Progenitor cell of endocrine pancreas (in vitro differentiated cells): ENCODE measurements around the gene SPEG. TPM values are rescaled to one million over a fixed set of nuclear protein-coding genes. Genes with fewer than 3 reads are reported as not detected.

Experiments used
- DNase-seq: peaks from one replicate; pipeline ENCODE4 v3.0.0; 2021; ENCODE audit warnings: low spot score; ENCODE audit not compliant: unreplicated experiment
- H3K27ac Mint-ChIP-seq: 2 replicates; pipeline ENCODE4 v1.8.0; 2021; ENCODE audit warnings: mild to moderate bottlenecking, moderate library complexity, mixed read lengths
- H3K27me3 Mint-ChIP-seq: 2 replicates; pipeline ENCODE4 v1.8.0; 2021; ENCODE audit warnings: mixed read lengths
- H3K36me3 Mint-ChIP-seq: 2 replicates; pipeline ENCODE4 v1.8.0; 2022; ENCODE audit warnings: mixed read lengths; ENCODE audit not compliant: insufficient read depth
- H3K4me1 Mint-ChIP-seq: 2 replicates; pipeline ENCODE4 v1.8.0; 2021; ENCODE audit warnings: low read depth, mixed read lengths
- H3K4me3 Mint-ChIP-seq: 2 replicates; pipeline ENCODE4 v1.8.0; 2021; ENCODE audit warnings: low read depth, mild to moderate bottlenecking, moderate library complexity, mixed read lengths
- H3K9me3 Mint-ChIP-seq: 2 replicates; pipeline ENCODE4 v1.8.0; 2021; ENCODE audit warnings: low read depth, mixed read lengths
- total RNA-seq: library from RNA; stranded (reverse); gene quantifications from 2 replicates; pipeline ENCODE4 v1.2.1, GENCODE V29; 2021
- TF ChIP-seq, protein P1 (sequence below): fragments of 200-600 bp; sonication (generic); IDR thresholded peaks from one replicate; pipeline ENCODE4 v1.5.0; 2021; ENCODE audit warnings: antibody characterized with exemption, mild to moderate bottlenecking; ENCODE audit not compliant: unreplicated experiment

The SPEG gene
- total RNA-seq, 1 donor from 2014 or later = 15.1 TPM

DNA sequence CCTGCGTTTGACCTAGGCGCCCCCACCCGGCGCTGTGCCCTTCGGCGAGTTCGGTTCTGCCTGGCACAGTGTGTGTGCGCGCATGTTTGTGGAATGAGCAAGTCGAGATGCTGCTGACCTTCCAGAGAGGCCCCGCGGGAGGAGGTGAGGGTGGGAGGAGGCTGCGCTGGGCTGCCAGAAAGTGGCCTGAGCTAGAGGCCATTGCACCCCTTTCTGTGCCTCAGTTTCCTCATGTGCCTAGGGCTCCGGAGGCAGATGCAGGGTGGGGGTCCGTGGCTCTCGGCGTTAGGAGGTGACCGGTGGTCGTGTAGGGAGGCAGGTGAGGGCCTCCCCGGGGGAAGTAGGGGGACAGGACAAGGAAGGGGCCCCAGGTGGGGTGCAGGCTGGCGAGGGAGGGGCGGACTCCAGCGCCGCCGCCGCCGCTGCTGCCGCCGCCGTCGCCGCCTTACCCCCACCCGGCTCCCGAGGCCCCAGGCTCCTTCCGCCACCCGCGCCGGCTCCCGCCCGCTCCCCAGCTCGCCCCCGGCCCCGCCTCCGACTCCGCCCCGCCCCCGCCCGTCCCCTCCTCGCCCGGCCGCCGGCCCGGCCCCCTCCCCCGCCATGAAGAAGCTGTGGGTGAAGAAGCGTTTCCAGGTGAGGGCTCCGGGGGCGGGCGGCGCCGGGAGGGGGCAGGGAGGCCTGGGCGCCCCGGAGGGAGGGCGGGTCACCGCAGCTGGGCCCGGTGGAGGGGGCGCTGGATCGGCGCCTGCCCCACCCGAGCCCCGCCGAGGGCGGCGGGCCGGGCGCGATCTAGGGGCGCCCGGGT lies 7.0 kb downstream of the SPEG start:
- no peaks in the 10 kb centered on the region for H3K36me3 Mint-ChIP-seq
- H3K27ac Mint-ChIP-seq = peak overlapping the region; percentile 79
- H3K4me1 Mint-ChIP-seq = peaks cover 10% of the 10 kb centered on the region
- no peak for DNase-seq
- TF ChIP-seq, protein P1, sequence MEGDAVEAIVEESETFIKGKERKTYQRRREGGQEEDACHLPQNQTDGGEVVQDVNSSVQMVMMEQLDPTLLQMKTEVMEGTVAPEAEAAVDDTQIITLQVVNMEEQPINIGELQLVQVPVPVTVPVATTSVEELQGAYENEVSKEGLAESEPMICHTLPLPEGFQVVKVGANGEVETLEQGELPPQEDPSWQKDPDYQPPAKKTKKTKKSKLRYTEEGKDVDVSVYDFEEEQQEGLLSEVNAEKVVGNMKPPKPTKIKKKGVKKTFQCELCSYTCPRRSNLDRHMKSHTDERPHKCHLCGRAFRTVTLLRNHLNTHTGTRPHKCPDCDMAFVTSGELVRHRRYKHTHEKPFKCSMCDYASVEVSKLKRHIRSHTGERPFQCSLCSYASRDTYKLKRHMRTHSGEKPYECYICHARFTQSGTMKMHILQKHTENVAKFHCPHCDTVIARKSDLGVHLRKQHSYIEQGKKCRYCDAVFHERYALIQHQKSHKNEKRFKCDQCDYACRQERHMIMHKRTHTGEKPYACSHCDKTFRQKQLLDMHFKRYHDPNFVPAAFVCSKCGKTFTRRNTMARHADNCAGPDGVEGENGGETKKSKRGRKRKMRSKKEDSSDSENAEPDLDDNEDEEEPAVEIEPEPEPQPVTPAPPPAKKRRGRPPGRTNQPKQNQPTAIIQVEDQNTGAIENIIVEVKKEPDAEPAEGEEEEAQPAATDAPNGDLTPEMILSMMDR = no peak
- peak overlapping the region; percentile 80 for H3K4me3 Mint-ChIP-seq
- H3K27me3 Mint-ChIP-seq = peaks cover 52% of the 10 kb centered on the region
- H3K9me3 Mint-ChIP-seq = no peaks in the 10 kb centered on the region

DNA sequence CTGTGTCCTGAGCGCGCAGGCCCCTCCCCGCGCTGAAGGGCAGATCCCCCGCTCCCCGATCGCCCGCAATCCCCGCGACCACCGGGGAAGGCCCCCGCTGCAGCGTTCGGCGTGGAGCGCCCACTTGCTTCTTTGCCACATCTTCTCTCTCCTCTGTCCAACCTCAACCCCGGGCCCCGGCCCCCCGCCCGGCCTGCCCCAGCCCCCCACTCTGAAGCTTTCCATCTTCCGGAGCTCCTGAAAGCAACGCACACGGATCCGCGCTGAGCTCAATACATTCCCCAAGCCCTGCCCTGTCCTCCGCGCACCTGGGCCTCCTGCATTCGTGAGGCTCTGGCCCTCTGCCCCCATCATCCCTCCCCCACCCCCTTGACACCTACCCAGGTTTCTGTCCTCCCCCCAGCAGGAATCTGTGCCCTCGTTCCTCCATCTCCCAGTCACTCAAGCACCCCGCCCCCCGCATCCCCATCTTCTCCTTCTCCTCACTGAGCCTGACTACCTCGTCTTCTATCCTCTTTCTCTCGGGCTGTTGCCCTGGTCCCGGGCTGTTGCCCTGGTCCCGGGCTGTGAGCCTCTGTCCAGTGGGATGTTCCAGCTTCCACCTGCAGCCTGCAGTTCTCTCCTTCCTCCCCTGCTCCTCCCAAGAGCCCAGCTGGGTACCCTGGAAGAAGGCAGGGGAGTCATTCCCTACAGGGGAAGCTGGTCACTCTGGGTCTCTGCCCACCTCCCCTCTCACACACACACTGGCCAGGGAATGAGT lies 7.8 kb downstream of the SPEG start:
- TF ChIP-seq, protein P1 = no peak
- Mint-ChIP-seq H3K9me3 (no peaks in the 10 kb centered on the region), H3K36me3 (no peaks in the 10 kb centered on the region), H3K27me3 (peaks cover 55% of the 10 kb centered on the region), H3K27ac (no peak overlapping the region), H3K4me1 (peaks cover 10% of the 10 kb centered on the region), H3K4me3 (peak overlapping the region; percentile 67)
- DNase-seq = no peak

DNA sequence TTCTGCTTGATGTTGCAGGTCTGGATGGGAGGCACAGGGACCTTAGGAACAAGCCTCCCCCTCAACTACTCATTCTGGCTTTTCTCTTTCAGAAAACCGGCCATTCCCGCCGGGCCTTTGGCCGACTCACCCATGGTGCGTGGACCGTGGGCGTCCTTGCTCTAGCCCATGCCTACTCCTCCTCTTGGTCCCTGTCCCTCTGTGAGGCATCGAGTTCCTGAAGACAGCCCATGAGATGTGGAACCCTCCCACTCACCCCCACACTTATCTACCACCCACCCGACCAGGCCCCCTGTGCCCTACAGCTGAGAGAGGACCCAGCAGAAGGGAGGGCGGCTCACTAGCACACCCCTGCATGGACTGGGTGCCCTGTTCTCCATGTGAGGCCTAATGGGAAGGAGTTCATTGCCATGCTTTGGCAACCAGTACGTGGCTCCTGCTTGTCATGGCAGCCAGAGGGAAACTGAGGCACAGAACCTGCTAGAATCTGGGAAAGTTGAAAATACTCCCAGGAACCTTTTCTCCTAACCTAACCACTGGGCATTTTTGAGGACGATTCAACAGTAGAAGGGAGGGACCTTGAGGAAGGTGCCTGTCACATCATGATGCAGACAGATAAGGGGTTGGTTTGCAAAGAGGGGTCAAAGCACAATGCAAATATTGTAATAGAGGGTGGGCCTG lies 8.5 kb downstream of the SPEG start:
- no peak overlapping the region for H3K27ac Mint-ChIP-seq
- H3K9me3 Mint-ChIP-seq = no peaks in the 10 kb centered on the region
- H3K36me3 Mint-ChIP-seq = no peaks in the 10 kb centered on the region
- peak overlapping the region; percentile 67 for H3K4me3 Mint-ChIP-seq
- DNase-seq = no peak
- peaks cover 10% of the 10 kb centered on the region for H3K4me1 Mint-ChIP-seq
- peaks cover 55% of the 10 kb centered on the region for H3K27me3 Mint-ChIP-seq
- TF ChIP-seq, protein P1 = no peak

DNA sequence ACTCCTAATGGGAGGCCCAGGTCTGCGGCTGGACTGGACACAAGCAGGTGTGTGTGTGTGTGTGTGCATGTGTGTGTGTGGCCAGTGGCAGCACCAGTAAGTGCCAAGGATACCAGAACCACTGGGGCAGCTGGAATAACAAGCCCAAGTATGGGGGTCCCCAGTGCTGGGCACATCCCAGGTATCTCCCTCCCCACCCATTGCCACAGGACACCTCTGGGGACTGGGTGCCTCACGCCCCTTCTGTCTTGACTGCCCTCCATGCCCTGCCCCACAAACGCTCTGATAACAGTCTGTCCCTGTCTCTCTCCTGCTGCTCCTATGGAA lies 9.0 kb downstream of the SPEG start:
- H3K27ac Mint-ChIP-seq = no peak overlapping the region
- no peaks in the 10 kb centered on the region for H3K36me3 Mint-ChIP-seq
- peaks cover 10% of the 10 kb centered on the region for H3K4me1 Mint-ChIP-seq
- TF ChIP-seq, protein P1 = no peak
- no peaks in the 10 kb centered on the region for H3K9me3 Mint-ChIP-seq
- H3K27me3 Mint-ChIP-seq = peaks cover 55% of the 10 kb centered on the region
- DNase-seq = no peak
- H3K4me3 Mint-ChIP-seq = no peak overlapping the region

DNA sequence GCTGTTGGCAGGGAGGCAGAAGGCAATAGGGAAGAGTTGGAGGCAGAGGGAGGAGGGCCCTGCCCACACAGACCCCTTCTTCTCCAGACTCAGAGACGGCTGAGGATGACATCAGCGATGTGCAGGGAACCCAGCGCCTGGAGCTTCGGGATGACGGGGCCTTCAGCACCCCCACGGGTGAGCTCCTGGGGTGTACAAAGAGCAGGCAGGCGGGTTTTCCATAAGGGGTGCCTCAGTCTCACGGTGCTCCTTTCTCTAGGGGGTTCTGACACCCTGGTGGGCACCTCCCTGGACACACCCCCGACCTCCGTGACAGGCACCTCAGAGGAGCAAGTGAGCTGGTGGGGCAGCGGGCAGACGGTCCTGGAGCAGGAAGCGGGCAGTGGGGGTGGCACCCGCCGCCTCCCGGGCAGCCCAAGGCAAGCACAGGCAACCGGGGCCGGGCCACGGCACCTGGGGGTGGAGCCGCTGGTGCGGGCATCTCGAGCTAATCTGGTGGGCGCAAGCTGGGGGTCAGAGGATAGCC lies 10.0 kb downstream of the SPEG start:
- Mint-ChIP-seq H3K4me3 (no peak overlapping the region), H3K9me3 (no peaks in the 10 kb centered on the region), H3K27me3 (peaks cover 61% of the 10 kb centered on the region), H3K36me3 (no peaks in the 10 kb centered on the region), H3K4me1 (peaks cover 10% of the 10 kb centered on the region), H3K27ac (no peak overlapping the region)
- TF ChIP-seq, protein P1 = no peak
- no peak for DNase-seq
